ENCODE measurements around the gene TTLL11. TPM values are rescaled to one million over a fixed set of nuclear protein-coding genes. Genes with fewer than 3 reads are reported as not detected.
A peak's percentile ranks its signal among the peaks of the same experiment; 100 is the strongest.

TTLL11 gene
- total and polyA plus RNA-seq, 9 donors, result 14.2 to 29.3 (median 20.1) TPM

GRCh38 chr9:121890746-121891145 lies 202.4 kb downstream of the TTLL11 start:
- Histone ChIP-seq H3K27me3 (ENCODE audit: control insufficient read depth, insufficient read depth, low read length) (no peaks in the 10 kb centered on the region), H3K27ac (ENCODE audit: low read length) (no peak overlapping the region), H3K36me3 (ENCODE audit: control insufficient read depth, insufficient read depth, low read length) (no peaks in the 10 kb centered on the region), H3K4me1 (ENCODE audit: control insufficient read depth, insufficient read depth, low read length) (peaks cover 15% of the 10 kb centered on the region), H3K9me3 (replicated peaks; ENCODE audit: control insufficient read depth, low read depth, low read length) (no peaks in the 10 kb centered on the region), H3K4me3 (ENCODE audit: low read length) (no peak overlapping the region)
- DNase-seq, result no peak
- 77% methylated on average over 2 of the region's 2 CpGs for WGBS (ENCODE audit: insufficient coverage)

GRCh38 chr9:121889990-121890563 lies 203.0 kb downstream of the TTLL11 start:
- no peaks in the 10 kb centered on the region for H3K36me3 ChIP-seq (ENCODE audit: control insufficient read depth, insufficient read depth, low read length)
- WGBS (ENCODE audit: insufficient coverage), result 69% methylated on average over 2 of the region's 2 CpGs
- no peak overlapping the region for H3K27ac ChIP-seq (ENCODE audit: low read length)
- H3K4me3 ChIP-seq (ENCODE audit: low read length), result no peak overlapping the region
- H3K27me3 ChIP-seq (ENCODE audit: control insufficient read depth, insufficient read depth, low read length), result no peaks in the 10 kb centered on the region
- peak; percentile 29 for DNase-seq
- H3K4me1 ChIP-seq (ENCODE audit: control insufficient read depth, insufficient read depth, low read length), result peaks cover 15% of the 10 kb centered on the region
- H3K9me3 ChIP-seq (replicated peaks; ENCODE audit: control insufficient read depth, low read depth, low read length), result no peaks in the 10 kb centered on the region

DNA sequence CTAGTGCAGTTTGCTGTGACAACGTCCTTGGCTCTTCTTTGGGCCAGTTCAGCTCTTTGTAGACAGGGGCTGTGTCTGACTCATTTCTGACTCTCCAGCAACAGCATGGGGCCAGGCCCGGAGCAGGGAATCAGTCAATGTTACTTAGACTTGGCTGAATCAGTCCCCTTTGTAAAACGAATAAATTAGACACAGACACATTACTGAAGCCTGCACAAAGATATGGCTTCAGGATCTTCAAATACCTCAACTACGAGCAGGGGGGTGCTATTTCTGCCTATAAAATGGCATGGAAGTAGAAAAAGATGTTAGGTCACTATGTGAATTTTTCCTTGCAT lies 204.7 kb downstream of the TTLL11 start:
- DNase-seq, result peak; percentile 58

GRCh38 chr9:121887553-121888437 lies 205.3 kb downstream of the TTLL11 start:
- Histone ChIP-seq H3K4me3 (ENCODE audit: low read length) (no peak overlapping the region), H3K4me1 (ENCODE audit: control insufficient read depth, insufficient read depth, low read length) (peaks cover 23% of the 10 kb centered on the region), H3K27me3 (ENCODE audit: control insufficient read depth, insufficient read depth, low read length) (no peaks in the 10 kb centered on the region), H3K36me3 (ENCODE audit: control insufficient read depth, insufficient read depth, low read length) (no peaks in the 10 kb centered on the region), H3K9me3 (replicated peaks; ENCODE audit: control insufficient read depth, low read depth, low read length) (no peaks in the 10 kb centered on the region), H3K27ac (ENCODE audit: low read length) (no peak overlapping the region)
- WGBS (ENCODE audit: insufficient coverage), result 41% methylated on average over 9 of the region's 13 CpGs
- peak; percentile 27 for DNase-seq

More for the DNA sequence above, 204.7 kb downstream of the TTLL11 start:
- 44% methylated on average over 2 of the region's 4 CpGs for WGBS (ENCODE audit: insufficient coverage)
- H3K4me1 ChIP-seq (ENCODE audit: control insufficient read depth, insufficient read depth, low read length), result peaks cover 23% of the 10 kb centered on the region
- H3K9me3 ChIP-seq (replicated peaks; ENCODE audit: control insufficient read depth, low read depth, low read length), result no peaks in the 10 kb centered on the region
- no peaks in the 10 kb centered on the region for H3K36me3 ChIP-seq (ENCODE audit: control insufficient read depth, insufficient read depth, low read length)
- no peaks in the 10 kb centered on the region for H3K27me3 ChIP-seq (ENCODE audit: control insufficient read depth, insufficient read depth, low read length)
- H3K27ac ChIP-seq (ENCODE audit: low read length), result no peak overlapping the region
- H3K4me3 ChIP-seq (ENCODE audit: low read length), result no peak overlapping the region

- WGBS (ENCODE audit: insufficient coverage), result 44% methylated on average over 4 of the region's 11 CpGs
- no peak overlapping the region for H3K27ac ChIP-seq (ENCODE audit: low read length)
- no peak overlapping the region for H3K4me3 ChIP-seq (ENCODE audit: low read length)
- H3K9me3 ChIP-seq (replicated peaks; ENCODE audit: control insufficient read depth, low read depth, low read length), result no peaks in the 10 kb centered on the region
- DNase-seq, result peak; percentile 31
- H3K27me3 ChIP-seq (ENCODE audit: control insufficient read depth, insufficient read depth, low read length), result no peaks in the 10 kb centered on the region
- no peaks in the 10 kb centered on the region for H3K36me3 ChIP-seq (ENCODE audit: control insufficient read depth, insufficient read depth, low read length)
- peaks cover 23% of the 10 kb centered on the region for H3K4me1 ChIP-seq (ENCODE audit: control insufficient read depth, insufficient read depth, low read length)
Observed at GRCh38 chr9:121886759-121887485, 206.2 kb downstream of the TTLL11 start.

DNA sequence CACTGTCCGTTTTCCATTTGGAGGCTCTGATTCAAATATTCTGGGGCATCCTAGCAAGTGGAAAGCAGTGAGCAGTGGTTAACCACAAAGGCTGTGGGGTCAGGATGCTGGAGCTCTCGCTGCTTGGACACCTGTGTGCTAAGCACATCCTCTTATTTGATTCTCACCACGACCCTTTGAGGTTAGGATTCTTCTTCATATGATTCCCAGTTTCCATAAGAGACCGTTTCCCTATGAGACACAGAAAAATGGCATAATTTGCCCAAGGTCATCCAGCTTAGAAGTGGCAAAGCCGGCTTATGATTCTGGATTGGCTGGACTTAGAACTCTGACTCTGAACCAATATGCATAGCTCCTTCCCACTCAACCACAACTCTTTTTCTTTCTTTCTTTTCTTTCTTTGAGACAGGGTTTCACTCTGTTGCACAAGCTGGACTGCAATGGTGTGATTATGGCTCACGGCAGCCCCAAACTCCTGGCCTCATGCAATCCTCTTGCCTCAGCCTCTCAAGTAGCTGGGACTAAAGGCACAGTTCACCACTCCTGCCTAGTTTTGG lies 207.7 kb downstream of the TTLL11 start:
- DNase-seq, result no peak
- Histone ChIP-seq H3K27ac (ENCODE audit: low read length) (no peak overlapping the region), H3K4me3 (ENCODE audit: low read length) (no peak overlapping the region), H3K4me1 (ENCODE audit: control insufficient read depth, insufficient read depth, low read length) (peaks cover 23% of the 10 kb centered on the region), H3K36me3 (ENCODE audit: control insufficient read depth, insufficient read depth, low read length) (no peaks in the 10 kb centered on the region), H3K9me3 (replicated peaks; ENCODE audit: control insufficient read depth, low read depth, low read length) (no peaks in the 10 kb centered on the region), H3K27me3 (ENCODE audit: control insufficient read depth, insufficient read depth, low read length) (no peaks in the 10 kb centered on the region)
- 75% methylated on average over 3 of the region's 6 CpGs for WGBS (ENCODE audit: insufficient coverage)

DNA sequence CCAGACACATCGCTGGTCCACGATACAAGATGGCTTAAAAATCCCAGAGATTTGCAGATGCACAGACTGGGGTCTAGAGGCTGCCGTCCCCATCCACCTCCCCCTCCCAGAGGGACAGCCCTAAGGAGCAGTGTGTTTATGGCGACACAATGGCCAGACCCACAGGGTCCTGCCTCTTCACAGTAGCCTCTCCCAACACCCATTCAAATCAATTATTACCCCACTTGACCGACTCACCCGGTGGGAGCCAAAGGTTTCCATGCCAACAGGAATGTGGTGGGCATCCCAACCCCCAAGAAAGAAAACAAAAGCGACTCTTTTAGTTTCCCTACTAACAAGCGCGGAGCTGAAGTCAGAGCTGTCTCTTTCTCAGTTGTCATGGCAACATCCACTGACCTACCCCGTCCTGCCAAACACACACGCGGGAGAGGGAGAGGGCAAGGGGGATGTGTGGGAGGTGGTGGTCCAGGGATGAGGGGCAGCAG lies 209.0 kb downstream of the TTLL11 start:
- H3K27me3 ChIP-seq (ENCODE audit: control insufficient read depth, insufficient read depth, low read length), result no peaks in the 10 kb centered on the region
- peaks cover 23% of the 10 kb centered on the region for H3K4me1 ChIP-seq (ENCODE audit: control insufficient read depth, insufficient read depth, low read length)
- H3K4me3 ChIP-seq (ENCODE audit: low read length), result no peak overlapping the region
- no peaks in the 10 kb centered on the region for H3K9me3 ChIP-seq (replicated peaks; ENCODE audit: control insufficient read depth, low read depth, low read length)
- no peak overlapping the region for H3K27ac ChIP-seq (ENCODE audit: low read length)
- peak; percentile 65 for DNase-seq
- WGBS (ENCODE audit: insufficient coverage), result 59% methylated on average over 4 of the region's 12 CpGs
- H3K36me3 ChIP-seq (ENCODE audit: control insufficient read depth, insufficient read depth, low read length), result no peaks in the 10 kb centered on the region

- no peak overlapping the region for H3K27ac ChIP-seq (ENCODE audit: low read length)
- 60% methylated on average over 4 of the region's 8 CpGs for WGBS (ENCODE audit: insufficient coverage)
- no peaks in the 10 kb centered on the region for H3K9me3 ChIP-seq (replicated peaks; ENCODE audit: control insufficient read depth, low read depth, low read length)
- no peak for DNase-seq
- peaks cover 20% of the 10 kb centered on the region for H3K4me1 ChIP-seq (ENCODE audit: control insufficient read depth, insufficient read depth, low read length)
- H3K36me3 ChIP-seq (ENCODE audit: control insufficient read depth, insufficient read depth, low read length), result no peaks in the 10 kb centered on the region
- no peak overlapping the region for H3K4me3 ChIP-seq (ENCODE audit: low read length)
- no peaks in the 10 kb centered on the region for H3K27me3 ChIP-seq (ENCODE audit: control insufficient read depth, insufficient read depth, low read length)
Observed at GRCh38 chr9:121883281-121884056, 209.6 kb downstream of the TTLL11 start.

DNA sequence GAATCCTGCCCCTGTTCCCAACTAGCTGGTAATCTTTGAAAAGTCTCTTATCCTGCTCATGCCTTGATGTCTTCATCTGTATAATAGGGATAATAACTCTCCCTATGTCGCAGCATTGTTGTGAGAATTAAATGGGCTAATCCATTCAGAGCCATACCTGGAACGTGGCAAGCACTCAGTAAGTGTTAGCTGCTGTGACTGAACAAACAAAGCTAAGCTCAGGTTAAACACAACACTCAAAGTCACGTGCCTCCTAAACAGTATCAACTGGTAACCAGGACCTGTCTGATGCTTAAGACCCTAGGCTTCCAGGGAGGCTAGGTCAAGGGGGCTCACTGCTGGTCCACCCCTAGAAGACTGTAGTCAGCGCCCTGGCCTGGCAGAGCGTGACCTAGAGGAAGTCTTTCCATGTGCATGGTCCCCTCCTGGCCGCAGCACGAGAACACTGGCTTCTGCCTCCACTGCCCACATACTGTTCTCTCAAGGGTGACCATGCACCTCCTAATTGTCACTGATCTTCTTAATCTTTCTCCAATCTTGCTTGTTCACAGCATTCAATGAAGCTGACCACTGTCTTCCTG lies 211.1 kb downstream of the TTLL11 start:
- DNase-seq, result no peak
- H3K27me3 ChIP-seq (ENCODE audit: control insufficient read depth, insufficient read depth, low read length), result no peaks in the 10 kb centered on the region
- H3K9me3 ChIP-seq (replicated peaks; ENCODE audit: control insufficient read depth, low read depth, low read length), result no peaks in the 10 kb centered on the region
- no peak overlapping the region for H3K4me3 ChIP-seq (ENCODE audit: low read length)
- no peak overlapping the region for H3K27ac ChIP-seq (ENCODE audit: low read length)
- H3K36me3 ChIP-seq (ENCODE audit: control insufficient read depth, insufficient read depth, low read length), result no peaks in the 10 kb centered on the region
- WGBS (ENCODE audit: insufficient coverage), result 91% methylated on average over 5 of the region's 7 CpGs
- peaks cover 9% of the 10 kb centered on the region for H3K4me1 ChIP-seq (ENCODE audit: control insufficient read depth, insufficient read depth, low read length)
